Measurements from ENCODE around the gene UNK. TPM values are rescaled to one million over a fixed set of nuclear protein-coding genes. Genes with fewer than 3 reads are reported as not detected.
A peak's percentile ranks its signal among the peaks of the same experiment; 100 is the strongest.

Gene UNK
- total and polyA plus RNA-seq, 2 of the 13 experiments (the other 11 are each of a cell fraction or from before 2014, with no cell fraction given), result 31.6 to 33.0 TPM

DNA sequence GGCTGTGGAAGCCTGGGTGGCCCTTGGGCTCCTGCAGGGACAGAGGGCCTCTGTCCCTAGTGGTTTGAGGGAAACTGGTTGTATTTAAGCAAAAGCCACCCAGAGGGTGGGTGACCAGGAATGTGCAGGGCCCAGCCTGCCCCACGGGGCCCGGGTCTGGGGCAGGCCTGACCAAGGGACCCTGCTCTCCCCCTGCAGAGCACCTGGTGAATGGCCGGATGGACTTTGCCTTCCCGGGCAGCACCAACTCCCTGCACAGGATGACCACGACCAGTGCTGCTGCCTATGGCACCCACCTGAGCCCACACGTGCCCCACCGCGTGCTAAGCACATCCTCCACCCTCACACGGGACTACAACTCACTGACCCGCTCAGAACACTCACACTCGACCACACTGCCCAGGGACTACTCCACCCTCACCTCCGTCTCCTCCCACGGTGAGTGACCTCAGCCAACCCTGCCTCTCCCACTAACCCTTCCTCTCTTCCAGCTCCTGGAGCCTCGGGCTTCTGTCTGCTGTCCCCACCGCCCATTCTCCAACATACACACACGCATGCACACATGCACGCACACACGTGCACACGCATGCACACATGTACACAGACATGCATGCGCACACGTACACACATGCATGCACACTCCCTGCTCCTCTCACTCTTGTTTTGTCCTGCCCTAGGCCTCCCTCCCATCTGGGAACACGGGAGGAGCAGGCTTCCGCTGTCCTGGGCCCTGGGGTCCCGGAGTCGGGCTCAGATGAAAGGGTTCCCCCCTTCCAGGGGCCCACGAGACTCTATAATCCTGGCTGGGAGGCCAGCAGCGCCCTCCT, 30.0 kb upstream of the UNK start (continued):
- TF ChIP-seq, protein P1, sequence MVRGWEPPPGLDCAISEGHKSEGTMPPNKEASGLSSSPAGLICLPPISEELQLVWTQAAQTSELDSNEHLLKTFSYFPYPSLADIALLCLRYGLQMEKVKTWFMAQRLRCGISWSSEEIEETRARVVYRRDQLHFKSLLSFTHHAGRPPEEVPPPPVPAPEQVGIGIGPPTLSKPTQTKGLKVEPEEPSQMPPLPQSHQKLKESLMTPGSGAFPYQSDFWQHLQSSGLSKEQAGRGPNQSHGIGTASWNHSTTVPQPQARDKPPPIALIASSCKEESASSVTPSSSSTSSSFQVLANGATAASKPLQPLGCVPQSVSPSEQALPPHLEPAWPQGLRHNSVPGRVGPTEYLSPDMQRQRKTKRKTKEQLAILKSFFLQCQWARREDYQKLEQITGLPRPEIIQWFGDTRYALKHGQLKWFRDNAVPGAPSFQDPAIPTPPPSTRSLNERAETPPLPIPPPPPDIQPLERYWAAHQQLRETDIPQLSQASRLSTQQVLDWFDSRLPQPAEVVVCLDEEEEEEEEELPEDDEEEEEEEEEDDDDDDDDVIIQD (CRISPR knock-in tag; IDR thresholded peaks at IDR 0.05; ENCODE audit: low read depth), result peak; percentile 30; the same call in 1 of the 2 replicates
- TF ChIP-seq PAF1 (CRISPR knock-in tag; IDR thresholded peaks at IDR 0.05), result no peak
- no peak for TF ChIP-seq HNRNPH1 (optimal IDR thresholded peaks at IDR 0.05; ENCODE audit: low read depth, low read length)
- TF ChIP-seq, protein P2, sequence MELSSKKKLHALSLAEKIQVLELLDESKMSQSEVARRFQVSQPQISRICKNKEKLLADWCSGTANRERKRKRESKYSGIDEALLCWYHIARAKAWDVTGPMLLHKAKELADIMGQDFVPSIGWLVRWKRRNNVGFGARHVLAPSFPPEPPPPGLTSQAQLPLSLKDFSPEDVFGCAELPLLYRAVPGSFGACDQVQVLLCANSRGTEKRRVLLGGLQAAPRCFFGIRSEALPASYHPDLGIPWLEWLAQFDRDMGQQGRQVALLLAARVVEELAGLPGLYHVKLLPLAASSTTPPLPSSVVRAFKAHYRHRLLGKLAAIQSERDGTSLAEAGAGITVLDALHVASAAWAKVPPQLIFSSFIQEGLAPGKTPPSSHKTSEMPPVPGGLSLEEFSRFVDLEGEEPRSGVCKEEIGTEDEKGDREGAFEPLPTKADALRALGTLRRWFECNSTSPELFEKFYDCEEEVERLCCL (CRISPR knock-in tag; IDR thresholded peaks at IDR 0.05; ENCODE audit: borderline replicate concordance), result no peak
- TF ChIP-seq, protein P3, sequence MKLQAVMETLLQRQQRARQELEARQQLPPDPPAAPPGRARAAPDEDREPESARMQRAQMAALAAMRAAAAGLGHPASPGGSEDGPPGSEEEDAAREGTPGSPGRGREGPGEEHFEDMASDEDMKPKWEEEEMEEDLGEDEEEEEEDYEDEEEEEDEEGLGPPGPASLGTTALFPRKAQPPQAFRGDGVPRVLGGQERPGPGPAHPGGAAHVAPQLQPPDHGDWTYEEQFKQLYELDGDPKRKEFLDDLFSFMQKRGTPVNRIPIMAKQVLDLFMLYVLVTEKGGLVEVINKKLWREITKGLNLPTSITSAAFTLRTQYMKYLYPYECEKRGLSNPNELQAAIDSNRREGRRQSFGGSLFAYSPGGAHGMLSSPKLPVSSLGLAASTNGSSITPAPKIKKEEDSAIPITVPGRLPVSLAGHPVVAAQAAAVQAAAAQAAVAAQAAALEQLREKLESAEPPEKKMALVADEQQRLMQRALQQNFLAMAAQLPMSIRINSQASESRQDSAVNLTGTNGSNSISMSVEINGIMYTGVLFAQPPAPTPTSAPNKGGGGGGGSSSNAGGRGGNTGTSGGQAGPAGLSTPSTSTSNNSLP (IDR thresholded peaks at IDR 0.05; ENCODE audit: low read depth, low read length), result no peak
- TF ChIP-seq ZFP36 (IDR thresholded peaks at IDR 0.05; ENCODE audit: borderline replicate concordance, low read depth, low read length, partially characterized antibody), result no peak
- no peak for TF ChIP-seq MTA3 (CRISPR knock-in tag; IDR thresholded peaks at IDR 0.05)
- TF ChIP-seq MEIS1 (CRISPR knock-in tag; IDR thresholded peaks at IDR 0.05; ENCODE audit: borderline replicate concordance), result peak; percentile 17; the same call in 1 of the 2 replicates
- TF ChIP-seq NFRKB (IDR thresholded peaks at IDR 0.05), result no peak
- TF ChIP-seq ATF1 (CRISPR knock-in tag; IDR thresholded peaks at IDR 0.05), result no peak
- TF ChIP-seq, protein P4, sequence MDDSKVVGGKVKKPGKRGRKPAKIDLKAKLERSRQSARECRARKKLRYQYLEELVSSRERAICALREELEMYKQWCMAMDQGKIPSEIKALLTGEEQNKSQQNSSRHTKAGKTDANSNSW (CRISPR knock-in tag; IDR thresholded peaks at IDR 0.05; ENCODE audit: borderline replicate concordance), result peak; percentile 47; the same call in 1 of the 2 replicates
- TF ChIP-seq, protein P5, sequence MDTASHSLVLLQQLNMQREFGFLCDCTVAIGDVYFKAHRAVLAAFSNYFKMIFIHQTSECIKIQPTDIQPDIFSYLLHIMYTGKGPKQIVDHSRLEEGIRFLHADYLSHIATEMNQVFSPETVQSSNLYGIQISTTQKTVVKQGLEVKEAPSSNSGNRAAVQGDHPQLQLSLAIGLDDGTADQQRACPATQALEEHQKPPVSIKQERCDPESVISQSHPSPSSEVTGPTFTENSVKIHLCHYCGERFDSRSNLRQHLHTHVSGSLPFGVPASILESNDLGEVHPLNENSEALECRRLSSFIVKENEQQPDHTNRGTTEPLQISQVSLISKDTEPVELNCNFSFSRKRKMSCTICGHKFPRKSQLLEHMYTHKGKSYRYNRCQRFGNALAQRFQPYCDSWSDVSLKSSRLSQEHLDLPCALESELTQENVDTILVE (CRISPR knock-in tag; IDR thresholded peaks at IDR 0.05), result no peak
- peak; percentile 89 for TF ChIP-seq ZBTB7A (CRISPR knock-in tag; IDR thresholded peaks at IDR 0.05)
- TF ChIP-seq PHF20 (CRISPR knock-in tag; IDR thresholded peaks at IDR 0.05), result no peak; the same call in 1 of the 2 replicates
- no peak for TF ChIP-seq HMG20B (CRISPR knock-in tag; conservative IDR thresholded peaks at IDR 0.05)
- TF ChIP-seq SNRNP70 (IDR thresholded peaks at IDR 0.05; ENCODE audit: low read depth, low read length), result no peak
- peak; percentile 19; the same call in 1 of the 2 replicates for TF ChIP-seq FOXO1 (CRISPR knock-in tag; IDR thresholded peaks at IDR 0.05)
- TF ChIP-seq, protein P6, sequence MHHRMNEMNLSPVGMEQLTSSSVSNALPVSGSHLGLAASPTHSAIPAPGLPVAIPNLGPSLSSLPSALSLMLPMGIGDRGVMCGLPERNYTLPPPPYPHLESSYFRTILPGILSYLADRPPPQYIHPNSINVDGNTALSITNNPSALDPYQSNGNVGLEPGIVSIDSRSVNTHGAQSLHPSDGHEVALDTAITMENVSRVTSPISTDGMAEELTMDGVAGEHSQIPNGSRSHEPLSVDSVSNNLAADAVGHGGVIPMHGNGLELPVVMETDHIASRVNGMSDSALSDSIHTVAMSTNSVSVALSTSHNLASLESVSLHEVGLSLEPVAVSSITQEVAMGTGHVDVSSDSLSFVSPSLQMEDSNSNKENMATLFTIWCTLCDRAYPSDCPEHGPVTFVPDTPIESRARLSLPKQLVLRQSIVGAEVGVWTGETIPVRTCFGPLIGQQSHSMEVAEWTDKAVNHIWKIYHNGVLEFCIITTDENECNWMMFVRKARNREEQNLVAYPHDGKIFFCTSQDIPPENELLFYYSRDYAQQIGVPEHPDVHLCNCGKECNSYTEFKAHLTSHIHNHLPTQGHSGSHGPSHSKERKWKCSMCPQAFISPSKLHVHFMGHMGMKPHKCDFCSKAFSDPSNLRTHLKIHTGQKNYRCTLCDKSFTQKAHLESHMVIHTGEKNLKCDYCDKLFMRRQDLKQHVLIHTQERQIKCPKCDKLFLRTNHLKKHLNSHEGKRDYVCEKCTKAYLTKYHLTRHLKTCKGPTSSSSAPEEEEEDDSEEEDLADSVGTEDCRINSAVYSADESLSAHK (CRISPR knock-in tag; IDR thresholded peaks at IDR 0.05; ENCODE audit: borderline replicate concordance), result 0 out of 2 replicates have a peak, but pooled peaks have one; percentile 7
- peak; percentile 83; the same call in 1 of the 2 replicates for TF ChIP-seq TEAD2 (CRISPR knock-in tag; IDR thresholded peaks at IDR 0.05)
- 0 out of 2 replicates have a peak, but pooled peaks have one; percentile 20 for TF ChIP-seq SIX4 (CRISPR knock-in tag; IDR thresholded peaks at IDR 0.05)
- no peak; the same call in none of the 2 replicates for TF ChIP-seq ZNF678 (CRISPR knock-in tag; IDR thresholded peaks at IDR 0.05)

All from HepG2 (cell line).